ENCODE results near the gene OR13H1.
A peak's percentile ranks its signal among the peaks of the same experiment; 100 is the strongest.

Gene OR13H1

GRCh38 chrX:131588995-131589394 is 45.1 kb downstream of the OR13H1 start:
- TF ChIP-seq POLR2A (IDR thresholded peaks at IDR 0.05; ENCODE audit: low read depth, low read length), result no peak
- FAIRE-seq, result peak; percentile 6
- peak; percentile 7 for DNase-seq (ENCODE audit: insufficient read length, low spot score)

Measured in H54 (cell line).